OCI-LY1 (cell line): ENCODE data around the gene CMTM1.

Source experiments
- H2AFZ ChIP-seq: fragments of 200-600 bp; sonication (generic), shearing (Covaris generic); 2 replicates; pipeline ENCODE4 v1.6.0; 2014; ENCODE audit warnings: antibody characterized with exemption, mild to moderate bottlenecking, low read length
- H3F3A ChIP-seq: fragments of 200-600 bp; sonication (generic), shearing (Covaris generic); 2 replicates; pipeline ENCODE4 v1.6.0; 2014; ENCODE audit warnings: mild to moderate bottlenecking, antibody characterized with exemption, low read length, moderate library complexity; ENCODE audit not compliant: insufficient read depth
- H3K27ac ChIP-seq: fragments of 200-600 bp; sonication (generic); 2 replicates; pipeline ENCODE4 v1.5.1; 2014; ENCODE audit warnings: low read length, mixed run types, mild to moderate bottlenecking, low read depth; ENCODE audit not compliant: poor library complexity, severe bottlenecking
- H3K27me3 ChIP-seq: fragments of 200-600 bp; sonication (generic); 2 replicates; pipeline ENCODE4 v1.6.0; 2014; ENCODE audit warnings: antibody characterized with exemption, mild to moderate bottlenecking, low read length, moderate library complexity; ENCODE audit not compliant: insufficient read depth
- H3K36me3 ChIP-seq: fragments of 200-600 bp; sonication (generic); 2 replicates; pipeline ENCODE4 v1.6.1; 2014; ENCODE audit warnings: mild to moderate bottlenecking, antibody characterized with exemption, low read length, moderate library complexity, mixed read lengths; ENCODE audit not compliant: insufficient read depth
- H3K4me1 ChIP-seq: fragments of 200-600 bp; sonication (generic); 2 replicates; pipeline ENCODE4 v1.5.1; 2014; ENCODE audit warnings: mild to moderate bottlenecking, low read length, moderate library complexity; ENCODE audit not compliant: insufficient read depth, severe bottlenecking
- H3K4me2 ChIP-seq: fragments of 200-600 bp; sonication (generic), shearing (Covaris generic); 2 replicates; pipeline ENCODE4 v1.6.1; 2014; ENCODE audit warnings: low read length
- H3K4me3 ChIP-seq: fragments of 200-600 bp; sonication (generic); 2 replicates; pipeline ENCODE4 v1.5.1; 2014; ENCODE audit warnings: low read length, low read depth, mild to moderate bottlenecking, mixed read lengths; ENCODE audit not compliant: poor library complexity, severe bottlenecking
- H3K79me2 ChIP-seq: fragments of 200-600 bp; shearing (Covaris generic); 2 replicates; pipeline ENCODE4 v1.6.1; 2016; ENCODE audit warnings: mixed run types, low read length, mixed read lengths; ENCODE audit not compliant: insufficient read depth
- H3K9ac ChIP-seq: fragments of 200-600 bp; sonication (generic), shearing (Covaris generic); 2 replicates; pipeline ENCODE4 v1.6.1; 2014; ENCODE audit warnings: mild to moderate bottlenecking, low read length, mixed read lengths
- H3K9me2 ChIP-seq: fragments of 200-600 bp; sonication (generic), shearing (Covaris generic); 2 replicates; pipeline ENCODE4 v1.6.1; 2014; ENCODE audit warnings: low read depth, mild to moderate bottlenecking, low read length, mixed read lengths
- H3K9me3 ChIP-seq: fragments of 200-600 bp; shearing (Covaris generic); 2 replicates; pipeline ENCODE4 v1.6.1; 2014; ENCODE audit warnings: low read length, mixed read lengths
- H4K20me1 ChIP-seq: fragments of 200-600 bp; sonication (generic), shearing (Covaris generic); 2 replicates; pipeline ENCODE4 v1.6.0; 2016; ENCODE audit warnings: mild to moderate bottlenecking, low read length; ENCODE audit not compliant: insufficient read depth
- EZH2 ChIP-seq: fragments of 200-600 bp; sonication (generic), shearing (Covaris generic); IDR thresholded peaks from 2 replicates; pipeline ENCODE4 v1.8.0; 2017; ENCODE audit warnings: borderline replicate concordance, mixed run types, mild to moderate bottlenecking, antibody characterized with exemption, low read length, moderate library complexity, mixed read lengths
- TF ChIP-seq, protein P1 (sequence below): fragments of 200-600 bp; sonication (generic), shearing (Covaris generic); IDR thresholded peaks from 2 replicates; pipeline ENCODE4 v1.5.1; 2017; ENCODE audit warnings: mild to moderate bottlenecking, antibody characterized with exemption, low read length, moderate library complexity, mixed read lengths

Gene CMTM1

GRCh38 chr16:66603537-66604375 is 37.5 kb downstream of the CMTM1 start:
- Histone ChIP-seq H3K4me3 (peak overlapping the region; percentile 74), H3K27me3 (no peaks in the 10 kb centered on the region; the same call in 1 of the 2 replicates), H3K9me2 (no peaks in the 10 kb centered on the region), H3K9ac (peak overlapping the region; percentile 73), H3K79me2 (no peaks in the 10 kb centered on the region), H2AFZ (peak overlapping the region; percentile 14; the same call in 1 of the 2 replicates), H3K4me1 (peaks cover 28% of the 10 kb centered on the region), H3K9me3 (peaks cover 8% of the 10 kb centered on the region; the same call in 1 of the 2 replicates), H4K20me1 (no peaks in the 10 kb centered on the region), H3K36me3 (no peaks in the 10 kb centered on the region; the same call in none of the 2 replicates), H3F3A (no peaks in the 10 kb centered on the region), H3K27ac (peak overlapping the region; percentile 18), H3K4me2 (peak overlapping the region; percentile 84)
- TF ChIP-seq, protein P1, sequence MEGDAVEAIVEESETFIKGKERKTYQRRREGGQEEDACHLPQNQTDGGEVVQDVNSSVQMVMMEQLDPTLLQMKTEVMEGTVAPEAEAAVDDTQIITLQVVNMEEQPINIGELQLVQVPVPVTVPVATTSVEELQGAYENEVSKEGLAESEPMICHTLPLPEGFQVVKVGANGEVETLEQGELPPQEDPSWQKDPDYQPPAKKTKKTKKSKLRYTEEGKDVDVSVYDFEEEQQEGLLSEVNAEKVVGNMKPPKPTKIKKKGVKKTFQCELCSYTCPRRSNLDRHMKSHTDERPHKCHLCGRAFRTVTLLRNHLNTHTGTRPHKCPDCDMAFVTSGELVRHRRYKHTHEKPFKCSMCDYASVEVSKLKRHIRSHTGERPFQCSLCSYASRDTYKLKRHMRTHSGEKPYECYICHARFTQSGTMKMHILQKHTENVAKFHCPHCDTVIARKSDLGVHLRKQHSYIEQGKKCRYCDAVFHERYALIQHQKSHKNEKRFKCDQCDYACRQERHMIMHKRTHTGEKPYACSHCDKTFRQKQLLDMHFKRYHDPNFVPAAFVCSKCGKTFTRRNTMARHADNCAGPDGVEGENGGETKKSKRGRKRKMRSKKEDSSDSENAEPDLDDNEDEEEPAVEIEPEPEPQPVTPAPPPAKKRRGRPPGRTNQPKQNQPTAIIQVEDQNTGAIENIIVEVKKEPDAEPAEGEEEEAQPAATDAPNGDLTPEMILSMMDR, result no peak
- TF ChIP-seq EZH2, result no peak

DNA sequence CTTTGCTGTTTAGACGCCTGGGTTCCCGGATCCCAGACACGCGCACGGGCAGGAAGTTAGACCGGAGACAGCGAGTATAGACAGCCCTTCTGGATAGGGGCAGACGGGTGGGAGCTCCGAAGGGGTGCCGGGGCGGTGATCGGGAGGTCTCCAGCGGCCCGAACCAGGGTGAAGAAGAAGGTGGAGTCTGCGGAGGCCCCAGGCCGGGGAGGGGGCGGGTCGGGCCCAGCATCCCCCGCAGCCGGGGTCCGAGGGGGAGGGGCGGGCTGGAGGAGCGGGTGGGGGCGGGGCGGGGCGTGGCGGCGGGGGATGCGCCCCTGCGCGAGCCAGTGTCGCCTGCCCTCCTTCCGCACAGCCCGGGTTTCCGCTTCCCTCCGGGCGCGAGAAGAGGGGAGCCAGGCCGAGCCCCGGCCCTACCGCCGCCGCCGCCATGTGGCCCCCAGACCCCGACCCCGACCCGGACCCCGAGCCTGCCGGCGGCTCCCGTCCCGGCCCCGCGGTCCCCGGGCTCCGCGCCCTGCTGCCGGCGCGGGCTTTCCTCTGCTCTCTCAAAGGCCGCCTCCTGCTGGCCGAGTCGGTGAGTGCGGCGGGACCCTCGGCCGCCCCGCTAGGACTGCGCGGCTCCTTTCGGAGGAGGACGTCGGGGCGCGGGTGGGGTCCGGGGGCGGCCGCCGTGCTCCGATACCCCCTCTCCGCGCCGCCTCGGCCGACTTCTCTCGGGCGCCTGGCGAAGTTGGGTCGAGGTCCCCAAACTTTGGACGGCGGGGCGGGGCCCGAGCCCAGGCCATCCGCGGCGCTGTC is 38.3 kb downstream of the CMTM1 start, which contains the start of gene CMTM3:
Gene CMTM3 (plus strand): TSS at position 329 of the 801 bp plus-strand sequence. CDS start 102 bp downstream, at position 431.
- Histone ChIP-seq H3K4me1 (peaks cover 28% of the 10 kb centered on the region), H3K9ac (peak within 1 kb of the TSS; percentile 77), H3K9me3 (peaks cover 8% of the 10 kb centered on the region; the same call in 1 of the 2 replicates), H3K4me3 (peak within 1 kb of the TSS; percentile 74), H3K27ac (peak within 1 kb of the TSS; percentile 18), H3K9me2 (no peaks in the 10 kb centered on the region), H3F3A (no peaks in the 10 kb centered on the region), H3K79me2 (no peaks in the 10 kb centered on the region), H3K27me3 (no peaks in the 10 kb centered on the region; the same call in 1 of the 2 replicates), H2AFZ (peak within 1 kb of the TSS; percentile 14; the same call in 1 of the 2 replicates), H4K20me1 (no peaks in the 10 kb centered on the region), H3K4me2 (peak within 1 kb of the TSS; percentile 84), H3K36me3 (peaks cover 3% of the 10 kb centered on the region)
- TF ChIP-seq EZH2, result no peak
- TF ChIP-seq, protein P1, result peak; percentile 55

GRCh38 chr16:66605177-66605978 is 39.1 kb downstream of the CMTM1 start:
- Histone ChIP-seq H4K20me1 (no peaks in the 10 kb centered on the region), H3K4me2 (peak overlapping the region; percentile 69), H3F3A (no peaks in the 10 kb centered on the region), H3K36me3 (peaks cover 8% of the 10 kb centered on the region), H3K4me3 (peak overlapping the region; percentile 74), H3K27me3 (no peaks in the 10 kb centered on the region; the same call in 1 of the 2 replicates), H3K79me2 (no peaks in the 10 kb centered on the region), H2AFZ (no peak overlapping the region), H3K27ac (no peak overlapping the region), H3K4me1 (peaks cover 28% of the 10 kb centered on the region), H3K9me2 (no peaks in the 10 kb centered on the region), H3K9me3 (peaks cover 8% of the 10 kb centered on the region; the same call in 1 of the 2 replicates), H3K9ac (peak overlapping the region; percentile 77)
- no peak for TF ChIP-seq EZH2
- TF ChIP-seq, protein P1, result no peak; the same call in 1 of the 2 replicates
